Muscle of leg (tissue), 11 donors: ENCODE measurements around the gene LRP2. TPM values are rescaled to one million over a fixed set of nuclear protein-coding genes. Genes with fewer than 3 reads are reported as not detected.

ENCODE experiments used
- DNase-seq: peaks from one replicate; pipeline ENCODE4 v3.0.0; 2013
- H3K27ac ChIP-seq: one replicate; pipeline ENCODE4 v1.5.1; 2013; ENCODE audit warnings: mild to moderate bottlenecking, low read length, control low read depth
- H3K27me3 ChIP-seq: one replicate; pipeline ENCODE4 v1.6.1; 2013; ENCODE audit warnings: low read length; ENCODE audit not compliant: control insufficient read depth, insufficient read depth
- H3K36me3 ChIP-seq: one replicate; pipeline ENCODE4 v1.6.1; 2013; ENCODE audit warnings: low read length; ENCODE audit not compliant: control insufficient read depth, insufficient read depth
- H3K4me1 ChIP-seq: one replicate; pipeline ENCODE4 v1.6.1; 2013; ENCODE audit warnings: low read length; ENCODE audit not compliant: control insufficient read depth, insufficient read depth
- H3K4me3 ChIP-seq: one replicate; pipeline ENCODE4 v1.5.1; 2013; ENCODE audit warnings: low read length, control low read depth
- H3K9me3 ChIP-seq: replicated peaks from 2 replicates; pipeline ENCODE4 v1.6.1; 2013; ENCODE audit warnings: low read depth, low read length; ENCODE audit not compliant: control insufficient read depth
- WGBS: methylation state at CpG from one replicate; pipeline ENCODE4 v1.1.5; 2013; ENCODE audit warnings: missing lambda C conversion rate; ENCODE audit not compliant: insufficient coverage; 5-methylcytosine and 5-hydroxymethylcytosine counted together
- polyA plus RNA-seq, 8 donors: library from polyadenylated mRNA; unstranded; fragments of 120-200 nt; gene quantifications; one replicate each; pipeline versions ENCODE4 v1.2.1 to v1.2.3, GENCODE V29; 2013; ENCODE audit warnings: inconsistent platforms in 1 of 8, low replicate concordance in 1 of 8; ENCODE audit not compliant: insufficient read length in 8 of 8, insufficient read depth in 1 of 8
- total RNA-seq: library from RNA; stranded (reverse); fragments of 120-200 nt; gene quantifications from one replicate; pipeline ENCODE4 v1.2.4, GENCODE V29; 2013

Gene LRP2
- total and polyA plus RNA-seq, 9 donors, result 0.05 to 0.40 (median 0.09) TPM; not detected in 1

DNA sequence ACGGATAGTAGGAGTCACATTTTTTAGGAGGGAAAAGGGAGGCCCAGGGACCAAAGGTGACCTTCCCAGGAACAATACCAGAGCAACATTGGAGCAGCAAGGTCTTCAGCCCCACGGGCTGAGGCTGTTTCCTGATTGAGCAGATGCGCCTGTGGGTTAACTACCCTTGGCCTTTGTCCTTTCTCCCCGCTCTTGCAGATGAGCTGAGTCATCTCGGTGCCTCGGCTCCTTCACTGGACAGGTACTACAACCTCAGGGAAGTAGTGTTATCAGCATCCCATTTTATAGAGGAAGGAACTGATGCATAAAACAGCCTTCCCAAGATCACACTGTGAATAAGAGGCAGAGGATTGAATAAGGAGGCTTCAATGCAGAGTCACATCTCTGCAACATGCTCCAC is 249.5 kb downstream of the LRP2 start:
- DNase-seq, result no peak
- no CpG with 5 or more reads among the region's 6 CpGs for WGBS

DNA sequence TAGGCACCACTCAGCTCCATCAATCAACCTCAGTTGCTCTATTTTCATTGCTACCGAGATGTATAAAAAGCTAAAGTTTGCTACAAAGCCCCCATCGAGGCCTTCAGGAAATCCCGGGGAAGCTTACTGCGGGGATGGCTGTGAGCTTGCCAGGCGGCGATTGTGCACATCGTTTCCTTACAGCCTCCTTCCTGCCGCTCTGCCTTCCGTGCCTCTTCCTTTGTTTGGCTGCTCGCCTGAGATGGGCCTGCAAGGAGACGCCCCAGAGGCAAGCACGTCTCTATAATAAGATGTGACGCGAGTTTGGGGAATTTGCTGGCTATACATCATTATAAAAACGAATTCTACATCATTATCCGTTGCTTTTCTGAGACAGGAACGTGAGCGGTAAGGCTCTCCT is 251.4 kb downstream of the LRP2 start:
- Histone ChIP-seq H3K4me3 (no peak overlapping the region), H3K9me3 (no peaks in the 10 kb centered on the region), H3K4me1 (peaks cover 2% of the 10 kb centered on the region), H3K27me3 (peaks cover 2% of the 10 kb centered on the region), H3K27ac (no peak overlapping the region), H3K36me3 (no peaks in the 10 kb centered on the region)
- WGBS, result 36% methylated on average over 6 of the region's 18 CpGs
- no peak for DNase-seq

More for the DNA sequence above, 249.5 kb downstream of the LRP2 start:
- Histone ChIP-seq H3K4me1 (peaks cover 2% of the 10 kb centered on the region), H3K27me3 (peaks cover 2% of the 10 kb centered on the region), H3K4me3 (no peak overlapping the region), H3K36me3 (no peaks in the 10 kb centered on the region), H3K9me3 (no peaks in the 10 kb centered on the region), H3K27ac (no peak overlapping the region)

DNA sequence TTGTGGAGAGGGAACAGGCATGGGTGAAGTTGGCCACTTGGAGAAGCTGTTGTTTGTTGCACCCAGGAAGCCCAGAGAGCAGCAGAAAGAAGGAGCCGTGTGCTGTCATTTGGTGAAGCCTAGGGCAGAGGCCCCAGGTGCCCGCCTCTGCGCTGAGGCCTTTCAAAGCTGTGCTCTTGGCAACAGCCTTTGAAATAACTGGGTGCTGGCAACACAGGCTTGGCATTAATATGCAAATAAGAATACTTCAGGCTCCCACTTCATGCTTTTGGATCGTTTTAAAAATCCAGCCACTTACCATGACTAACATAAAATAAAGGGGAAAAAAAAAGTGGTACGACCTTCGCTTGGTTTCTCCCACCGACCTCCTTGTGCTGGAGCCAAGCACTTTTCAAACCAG is 251.9 kb downstream of the LRP2 start:
- WGBS, result 67% methylated on average over 1 of the region's 7 CpGs
- Histone ChIP-seq H3K4me1 (peaks cover 2% of the 10 kb centered on the region), H3K27ac (no peak overlapping the region), H3K36me3 (no peaks in the 10 kb centered on the region), H3K27me3 (peaks cover 2% of the 10 kb centered on the region), H3K4me3 (no peak overlapping the region), H3K9me3 (no peaks in the 10 kb centered on the region)
- DNase-seq, result no peak

DNA sequence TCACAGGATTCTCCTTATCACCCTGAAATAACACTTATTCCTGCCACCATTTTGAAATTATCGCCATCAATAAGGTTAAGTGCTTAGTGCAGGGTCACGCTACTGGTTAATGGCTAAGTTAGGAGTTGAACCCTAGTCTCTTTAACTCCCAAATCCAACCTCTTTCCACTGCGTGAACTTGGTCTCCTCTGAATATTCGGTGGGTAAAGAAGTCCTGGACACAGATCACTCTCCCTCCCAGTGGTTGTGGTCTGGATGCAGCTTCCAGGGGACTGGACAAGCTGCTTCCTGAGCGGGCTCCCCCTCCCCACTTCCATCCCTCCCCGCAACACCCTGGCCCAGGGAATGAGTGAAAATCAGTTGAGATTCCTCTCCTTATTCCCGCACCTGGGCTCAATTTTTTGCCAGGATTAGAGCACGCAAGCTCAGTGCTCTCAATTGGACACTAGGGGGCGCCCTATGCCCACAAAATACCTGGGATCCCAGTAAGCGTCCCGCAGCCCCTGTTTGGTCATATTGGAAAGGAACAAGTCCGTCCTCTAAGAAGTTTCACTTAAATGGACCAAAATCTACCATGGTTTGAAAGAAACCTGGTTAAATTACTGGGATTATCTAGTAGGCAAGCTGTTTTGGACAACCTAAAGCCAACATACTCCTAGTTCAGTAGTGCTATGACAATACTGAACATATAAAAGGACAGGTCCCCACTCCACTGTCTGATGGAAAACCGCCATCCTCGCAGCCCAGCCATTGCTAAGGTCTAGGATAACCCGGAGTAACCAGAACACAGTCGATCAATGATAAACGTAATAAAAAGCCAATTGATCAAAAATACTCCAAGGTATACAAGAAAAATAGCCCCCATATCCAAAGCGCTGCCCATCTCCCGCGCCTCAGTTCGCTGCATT is 252.6 kb downstream of the LRP2 start:
- DNase-seq, result peak; percentile 80

DNA sequence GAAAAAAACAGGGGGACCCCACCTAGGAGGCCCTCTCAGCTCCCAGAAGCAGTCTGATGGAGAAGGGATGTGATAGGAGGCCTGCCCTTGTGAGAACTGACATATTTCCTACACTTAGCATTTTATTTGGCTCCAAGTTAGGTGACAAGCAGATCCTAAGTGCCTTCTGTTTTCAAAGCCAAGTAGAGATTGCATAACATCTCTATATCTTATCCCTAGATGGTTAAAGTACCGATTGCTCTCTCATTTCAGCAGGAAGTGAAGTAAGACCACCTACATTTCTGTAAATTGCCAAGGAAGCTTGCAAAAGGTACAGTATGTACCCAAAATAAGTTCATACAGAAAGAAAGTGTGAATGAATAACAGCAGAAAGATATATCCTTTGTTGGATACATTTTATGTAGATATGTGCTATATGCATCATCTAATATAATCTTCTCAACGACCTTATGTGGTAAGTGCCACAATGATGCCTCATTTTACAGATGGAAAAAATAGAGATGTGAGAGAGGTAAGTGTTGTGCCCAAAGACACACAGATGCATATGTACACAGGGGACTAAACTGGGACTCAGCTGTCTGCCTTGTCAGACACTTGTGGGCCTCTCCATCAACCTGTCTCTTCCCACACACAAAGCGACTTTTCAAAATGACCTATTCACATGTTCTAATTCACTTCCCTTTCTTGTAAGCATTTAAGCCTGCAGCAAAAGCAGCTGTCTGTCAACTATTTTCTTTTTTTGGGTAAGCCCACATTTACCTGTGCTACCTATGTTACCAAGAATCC is 254.0 kb downstream of the LRP2 start:
- Histone ChIP-seq H3K4me3 (no peak overlapping the region), H3K9me3 (no peaks in the 10 kb centered on the region), H3K27ac (no peak overlapping the region), H3K36me3 (no peaks in the 10 kb centered on the region), H3K4me1 (peaks cover 2% of the 10 kb centered on the region), H3K27me3 (peaks cover 2% of the 10 kb centered on the region)
- WGBS, result 60% methylated on average over 1 of the region's 3 CpGs
- no peak for DNase-seq

More for the DNA sequence above, 252.6 kb downstream of the LRP2 start:
- Histone ChIP-seq H3K4me1 (peaks cover 2% of the 10 kb centered on the region), H3K27ac (no peak overlapping the region), H3K4me3 (no peak overlapping the region), H3K9me3 (no peaks in the 10 kb centered on the region), H3K36me3 (no peaks in the 10 kb centered on the region), H3K27me3 (peaks cover 2% of the 10 kb centered on the region)
- WGBS, result 43% methylated on average over 7 of the region's 21 CpGs

DNA sequence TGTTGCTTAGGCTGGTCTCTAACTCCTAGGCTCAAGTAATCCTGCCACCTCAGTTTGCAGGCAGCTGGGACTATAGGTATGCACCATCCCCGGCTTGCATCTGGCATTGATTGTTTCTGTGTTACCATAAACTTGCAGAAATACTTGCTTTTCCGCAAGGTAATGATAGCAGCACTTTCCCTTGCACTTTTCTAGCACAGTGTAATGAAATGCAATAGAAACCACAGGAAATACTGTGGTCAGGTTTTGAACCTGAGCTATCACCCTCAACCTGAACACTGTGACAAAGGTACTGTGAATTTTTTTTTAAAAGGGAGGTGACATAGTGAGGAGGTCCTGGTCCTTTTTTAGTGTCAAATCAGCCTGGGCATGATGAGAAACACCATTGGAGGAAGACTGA is 254.7 kb downstream of the LRP2 start:
- Histone ChIP-seq H3K27ac (no peak overlapping the region), H3K36me3 (no peaks in the 10 kb centered on the region)
- 33% methylated on average over 1 of the region's 2 CpGs for WGBS

DNA sequence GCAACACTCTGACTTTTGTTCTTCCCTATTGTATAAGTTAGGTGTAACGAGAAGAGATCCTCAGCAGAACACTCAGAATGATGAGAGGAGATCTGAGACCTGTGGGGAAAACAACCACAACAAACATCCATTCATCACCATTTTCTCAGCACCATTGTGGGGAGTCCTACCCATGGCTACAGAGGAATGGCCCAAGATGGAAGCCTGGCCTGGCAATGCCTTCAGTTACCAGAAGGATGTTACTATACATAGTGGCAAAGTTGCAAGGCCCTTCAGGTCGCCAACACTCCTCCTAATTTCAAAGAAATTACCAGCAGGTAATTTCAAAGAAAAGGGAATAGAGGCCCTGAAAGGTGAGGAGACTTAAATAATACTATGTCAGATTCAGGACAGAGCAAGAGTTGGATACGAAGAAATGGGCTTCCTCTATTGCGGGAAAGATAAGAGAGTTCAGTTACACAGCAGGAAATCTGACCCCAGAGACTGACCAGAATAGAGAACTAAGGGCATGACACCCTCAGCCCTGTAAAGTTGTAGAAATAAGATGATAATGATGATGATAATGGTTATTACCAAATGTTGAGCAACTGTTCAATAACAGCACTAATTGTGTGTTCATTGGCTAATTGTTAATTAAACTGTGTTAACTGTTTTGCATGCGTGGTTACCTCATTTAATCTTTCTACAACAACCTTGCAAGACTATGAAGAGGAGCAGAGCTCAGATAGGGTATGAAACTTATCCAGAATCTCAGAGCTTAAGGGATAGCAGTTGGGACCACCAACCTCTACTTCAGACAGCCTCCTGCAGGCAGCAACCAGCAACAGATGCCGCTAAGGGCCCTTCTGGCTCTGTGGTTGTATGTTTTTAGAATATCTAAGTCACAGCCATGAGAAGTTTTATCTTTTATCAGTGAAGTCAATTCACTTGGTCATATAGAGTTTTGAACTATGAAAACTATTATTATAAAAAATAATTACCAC is 255.5 kb downstream of the LRP2 start:
- WGBS, result 66% methylated on average over 2 of the region's 6 CpGs
- H3K27ac ChIP-seq, result no peak overlapping the region

More for the DNA sequence above, 254.7 kb downstream of the LRP2 start:
- Histone ChIP-seq H3K27me3 (peaks cover 2% of the 10 kb centered on the region), H3K4me1 (peaks cover 2% of the 10 kb centered on the region), H3K9me3 (no peaks in the 10 kb centered on the region), H3K4me3 (no peak overlapping the region)
- DNase-seq, result no peak

DNA sequence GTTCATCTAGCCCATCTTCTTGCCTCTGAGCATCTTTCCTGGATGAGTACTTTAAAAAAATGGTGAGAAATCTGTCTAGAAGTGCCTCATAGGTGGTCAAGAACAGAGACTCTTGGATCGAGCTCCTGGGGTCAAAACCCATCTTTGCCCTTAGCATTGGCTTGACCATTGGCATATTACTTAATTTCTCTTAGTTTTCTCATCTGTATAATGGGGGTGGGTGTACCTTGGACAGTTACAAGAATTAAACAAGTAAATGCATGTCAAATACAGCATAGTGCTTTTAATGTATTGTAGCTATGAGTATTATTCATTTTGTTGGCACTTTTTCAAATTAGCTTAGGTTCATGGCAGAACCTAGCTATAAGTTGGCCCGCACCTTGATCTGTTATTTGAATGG is 256.2 kb downstream of the LRP2 start:
- WGBS, result no CpG with 5 or more reads among the region's 2 CpGs
- Histone ChIP-seq H3K36me3 (no peaks in the 10 kb centered on the region), H3K4me3 (no peak overlapping the region), H3K27me3 (peaks cover 2% of the 10 kb centered on the region), H3K9me3 (no peaks in the 10 kb centered on the region), H3K27ac (no peak overlapping the region), H3K4me1 (peaks cover 2% of the 10 kb centered on the region)
- no peak for DNase-seq

More for the DNA sequence above, 255.5 kb downstream of the LRP2 start:
- no peaks in the 10 kb centered on the region for H3K9me3 ChIP-seq
- no peak for DNase-seq
- H3K4me3 ChIP-seq, result no peak overlapping the region
- peaks cover 2% of the 10 kb centered on the region for H3K4me1 ChIP-seq
- H3K27me3 ChIP-seq, result peaks cover 2% of the 10 kb centered on the region
- no peaks in the 10 kb centered on the region for H3K36me3 ChIP-seq

DNA sequence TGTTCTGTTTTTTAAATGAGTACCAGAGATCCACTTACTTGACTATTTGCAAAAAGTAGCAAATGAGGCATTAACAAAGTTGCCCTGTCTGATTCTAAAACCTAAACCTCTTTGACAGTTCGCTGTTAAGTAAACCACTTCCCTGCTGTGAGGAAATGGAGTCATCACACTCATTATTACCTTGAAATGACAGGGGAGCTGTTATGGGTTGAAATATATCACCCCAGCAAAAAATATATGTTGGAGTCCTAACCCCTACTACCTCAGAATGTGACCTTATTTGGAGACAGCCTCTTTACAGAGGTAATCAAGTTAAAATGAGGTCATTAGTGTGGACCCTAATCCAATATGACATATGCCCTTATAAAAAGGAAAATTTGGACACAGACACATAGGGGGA is 256.9 kb downstream of the LRP2 start:
- Histone ChIP-seq H3K9me3 (no peaks in the 10 kb centered on the region), H3K27ac (no peak overlapping the region), H3K4me3 (no peak overlapping the region), H3K27me3 (peaks cover 2% of the 10 kb centered on the region), H3K36me3 (no peaks in the 10 kb centered on the region), H3K4me1 (no peaks in the 10 kb centered on the region)
- WGBS, result no CpG with 5 or more reads among the region's 1 CpG
- DNase-seq, result no peak
